CD4-positive, alpha-beta T cell treated with Interleukin-15 for 4 hours (primary cell): ENCODE results near the gene PNLIPRP2.

Source experiments
- DNase-seq: peaks from one replicate; pipeline ENCODE4 v3.0.0-alpha.2; 2020; ENCODE audit warnings: low spot score

The PNLIPRP2 gene

DNA sequence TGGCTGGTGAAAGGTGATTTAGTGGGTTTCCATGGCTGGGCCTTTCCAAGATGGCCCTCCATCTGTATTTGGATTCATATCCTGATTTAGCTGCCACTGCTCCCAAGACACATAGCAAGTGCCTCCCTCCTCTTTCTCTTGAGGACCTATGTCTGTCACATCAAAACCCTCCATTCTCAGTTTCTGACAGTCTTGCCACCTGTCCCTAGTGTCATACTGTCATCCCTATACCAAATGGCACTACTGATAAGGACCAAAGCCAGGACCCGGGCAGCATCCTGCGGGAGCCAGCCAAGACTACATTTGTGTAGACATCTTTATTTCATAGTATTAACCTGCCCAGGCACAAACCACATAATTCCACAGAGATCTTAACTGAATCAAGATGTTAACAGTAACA lies 34.8 kb downstream of the PNLIPRP2 start:
- DNase-seq = no peak

DNA sequence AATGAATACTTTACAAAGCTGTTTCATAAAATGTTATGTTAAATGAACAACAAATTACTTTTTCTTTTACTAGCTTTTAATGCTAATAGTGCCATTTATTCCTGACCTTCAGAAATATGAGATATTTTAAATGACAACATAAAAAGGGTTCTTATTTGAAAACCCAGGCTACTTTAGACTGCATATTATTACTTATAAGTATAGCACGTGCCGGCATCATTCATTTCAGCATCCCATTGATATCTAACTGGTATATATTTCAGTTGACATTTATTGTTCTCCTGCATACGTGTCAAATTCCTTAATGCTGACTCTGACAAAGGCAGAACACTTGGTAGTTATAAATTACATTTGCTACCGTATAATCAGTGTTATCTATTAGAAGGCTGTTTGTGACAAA lies 35.3 kb downstream of the PNLIPRP2 start:
- DNase-seq = no peak

DNA sequence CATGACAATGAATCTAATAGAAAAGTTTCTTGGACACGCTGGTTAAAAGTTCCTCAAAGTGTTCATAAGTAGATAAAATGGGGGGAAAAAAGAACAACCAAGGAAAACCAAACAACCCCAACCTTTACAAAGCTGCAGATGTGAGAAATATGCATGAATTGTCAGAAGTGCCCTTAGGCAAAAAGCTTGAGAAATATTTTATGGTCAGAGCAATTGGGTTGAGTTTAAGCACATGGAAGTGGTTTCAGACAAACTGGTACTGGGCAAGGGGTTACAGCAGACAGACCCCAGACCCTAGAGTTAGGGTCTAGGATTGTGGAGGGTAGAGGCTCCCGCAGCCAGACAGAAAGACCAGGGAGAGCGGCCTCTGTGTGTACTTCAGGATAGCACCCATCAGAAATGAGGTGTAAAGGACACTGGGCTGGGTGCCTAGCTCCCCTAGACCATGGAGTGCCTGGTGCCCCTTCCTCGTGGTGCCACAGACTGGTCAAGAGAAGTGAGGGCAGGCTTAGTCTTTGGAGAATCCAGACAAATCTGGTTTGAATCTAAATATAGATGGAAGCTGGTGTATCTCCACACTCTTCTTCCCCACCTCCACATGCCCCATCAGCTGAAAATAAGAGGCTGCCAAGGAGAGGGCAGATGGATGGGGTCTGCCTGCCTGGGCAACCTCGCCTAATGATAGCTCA lies 37.3 kb downstream of the PNLIPRP2 start:
- DNase-seq = no peak

DNA sequence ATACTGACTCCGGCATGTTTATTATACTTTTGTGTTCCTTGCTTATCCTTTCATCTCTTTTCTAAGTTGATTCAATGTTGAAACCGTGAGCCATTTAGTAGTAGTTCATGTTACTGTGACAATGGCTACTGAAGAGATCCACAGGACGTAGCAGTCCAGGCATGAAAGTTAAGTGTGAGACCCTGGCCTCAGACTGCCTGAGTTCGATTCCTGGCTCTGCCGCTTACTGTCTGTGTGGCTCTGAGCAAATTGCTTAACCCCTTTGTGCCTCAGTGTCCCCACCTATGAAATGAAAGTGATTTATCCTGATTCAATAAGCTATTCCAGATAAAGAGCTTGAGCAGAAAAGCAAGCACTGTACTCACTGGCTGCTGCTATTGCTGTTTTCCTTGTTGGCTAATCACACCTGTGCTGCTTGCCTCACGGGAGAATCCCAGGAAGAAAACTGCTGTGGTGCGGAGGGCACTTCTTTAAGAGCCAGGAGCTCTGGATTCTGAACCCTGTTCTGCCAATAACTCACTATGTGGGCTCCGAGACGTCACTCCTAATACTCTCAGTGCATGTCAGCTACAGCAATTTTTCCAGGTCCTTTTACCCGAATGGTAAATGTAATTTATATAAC lies 38.4 kb downstream of the PNLIPRP2 start:
- DNase-seq = no peak

DNA sequence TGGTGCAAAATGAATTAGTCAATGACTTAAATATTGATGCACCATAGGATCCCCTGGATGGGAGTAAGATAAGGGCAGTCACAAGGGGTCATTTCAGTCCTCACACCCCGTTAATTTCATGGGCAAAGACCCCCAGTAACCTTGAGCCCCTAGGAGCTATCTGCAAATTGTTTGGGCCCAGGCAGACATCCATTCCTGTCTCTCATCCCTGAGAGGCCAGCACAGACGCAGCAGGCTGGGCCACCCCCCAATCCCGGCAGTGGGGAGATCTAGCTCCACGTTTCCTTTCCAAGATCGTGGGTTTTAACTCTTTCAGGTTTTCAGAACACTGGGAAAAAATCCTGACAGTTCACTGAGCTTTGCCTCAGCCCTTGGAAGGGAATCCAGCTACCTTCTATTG lies 40.1 kb downstream of the PNLIPRP2 start:
- DNase-seq = no peak

DNA sequence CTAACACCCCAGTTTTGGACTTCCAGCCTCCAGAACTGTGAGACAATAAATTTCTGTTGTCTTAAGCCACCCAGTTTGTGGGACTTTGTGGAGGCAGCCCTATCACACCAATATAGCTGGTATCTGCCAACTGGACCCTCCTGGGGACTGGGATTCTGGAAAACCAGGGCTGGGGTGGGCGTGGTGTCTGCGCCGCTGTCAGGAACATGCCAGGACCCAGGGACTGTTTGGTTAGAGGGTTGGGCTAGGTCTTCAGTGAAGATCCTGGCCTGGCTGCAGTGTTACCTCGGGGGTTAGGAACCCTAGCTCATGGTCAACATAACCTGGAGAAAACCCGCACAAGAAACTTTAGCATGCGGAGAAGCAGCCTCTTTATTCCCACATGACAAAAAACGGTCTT lies 42.6 kb downstream of the PNLIPRP2 start:
- no peak for DNase-seq

DNA sequence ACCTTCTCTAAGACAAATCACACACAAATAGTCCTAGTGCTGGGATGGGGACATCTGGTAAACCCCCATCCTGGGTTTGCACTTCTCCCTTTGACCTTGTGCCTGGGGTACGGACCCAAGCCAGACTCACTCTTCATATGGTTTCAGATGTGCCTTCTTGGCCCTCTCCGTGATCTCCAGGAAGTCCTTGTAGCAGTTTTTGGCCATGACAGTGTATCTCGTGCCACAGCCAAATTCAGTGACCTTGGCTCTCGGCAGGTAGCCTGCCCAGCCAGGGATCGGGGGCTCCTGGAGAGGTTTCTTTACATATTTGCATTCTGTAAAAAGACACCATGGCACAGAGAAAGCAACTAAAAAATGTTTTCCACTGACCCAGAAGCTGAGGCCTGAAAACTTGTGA lies 43.9 kb downstream of the PNLIPRP2 start:
- no peak for DNase-seq

DNA sequence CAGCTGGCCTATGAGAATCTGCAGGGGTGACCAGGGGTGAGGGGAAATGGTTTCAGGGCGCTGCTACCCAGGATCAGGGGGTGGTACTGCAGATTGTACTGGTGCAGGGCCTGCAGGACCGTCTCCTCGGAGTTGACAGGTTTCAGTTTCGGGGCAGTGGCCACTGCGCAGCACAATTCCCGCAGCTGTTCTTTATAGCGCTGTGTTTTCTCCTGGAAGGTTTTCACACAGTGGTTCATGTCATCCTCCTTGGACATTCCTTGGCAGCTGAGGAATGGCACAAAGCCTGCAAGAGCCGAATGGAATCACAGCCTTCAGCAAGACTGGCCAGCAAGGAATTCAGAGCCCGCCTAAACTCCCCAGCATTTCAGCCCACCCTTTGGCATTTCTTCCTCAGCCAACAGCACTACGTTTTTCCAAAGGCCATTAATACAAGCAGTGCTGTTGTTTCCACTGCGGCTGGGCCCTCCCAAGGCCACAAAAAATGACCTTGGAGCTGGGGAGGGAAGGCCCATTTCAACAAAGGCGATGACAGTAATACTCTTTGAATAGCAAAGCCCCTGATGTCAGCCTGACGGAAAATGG lies 44.9 kb downstream of the PNLIPRP2 start:
- no peak for DNase-seq

DNA sequence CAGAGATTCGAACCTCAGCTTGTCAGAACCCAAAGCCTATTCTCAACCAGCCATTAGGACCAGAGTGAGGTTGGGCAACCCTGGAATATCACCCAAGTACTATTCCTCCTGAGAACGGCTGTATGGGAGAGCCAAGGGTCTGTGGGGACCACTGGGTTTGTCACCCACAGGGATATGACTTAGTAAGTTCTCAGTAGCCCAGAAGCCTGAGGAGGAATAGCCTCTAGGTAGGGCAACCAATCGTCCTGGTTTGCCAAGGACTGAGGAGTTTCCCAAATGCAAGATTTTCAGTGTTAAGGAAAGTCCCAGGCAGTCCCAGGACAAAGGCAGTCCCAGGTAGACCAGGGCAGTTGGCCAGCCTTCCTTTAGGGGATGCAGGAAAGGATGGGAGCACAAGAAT lies 46.7 kb downstream of the PNLIPRP2 start:
- no peak for DNase-seq

DNA sequence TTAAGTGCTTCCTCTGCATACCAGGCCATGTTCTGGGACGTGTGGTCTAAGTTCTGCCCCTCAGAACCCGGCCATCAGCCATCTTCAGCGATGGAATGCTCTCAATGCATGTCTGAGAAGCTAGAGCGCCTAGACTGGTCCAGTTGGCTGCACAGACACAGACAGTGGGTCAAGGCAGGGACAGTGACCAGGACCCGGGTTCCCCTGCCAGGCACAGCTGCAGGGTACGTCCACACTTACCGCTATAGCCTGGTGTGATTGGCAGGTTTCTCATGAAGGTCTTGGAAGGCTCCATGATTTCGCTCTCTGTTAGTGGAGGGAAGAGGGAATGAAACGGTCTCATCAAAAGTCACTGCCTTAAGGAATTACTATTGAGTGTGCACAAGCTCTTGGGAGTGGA lies 47.3 kb downstream of the PNLIPRP2 start:
- no peak for DNase-seq

DNA sequence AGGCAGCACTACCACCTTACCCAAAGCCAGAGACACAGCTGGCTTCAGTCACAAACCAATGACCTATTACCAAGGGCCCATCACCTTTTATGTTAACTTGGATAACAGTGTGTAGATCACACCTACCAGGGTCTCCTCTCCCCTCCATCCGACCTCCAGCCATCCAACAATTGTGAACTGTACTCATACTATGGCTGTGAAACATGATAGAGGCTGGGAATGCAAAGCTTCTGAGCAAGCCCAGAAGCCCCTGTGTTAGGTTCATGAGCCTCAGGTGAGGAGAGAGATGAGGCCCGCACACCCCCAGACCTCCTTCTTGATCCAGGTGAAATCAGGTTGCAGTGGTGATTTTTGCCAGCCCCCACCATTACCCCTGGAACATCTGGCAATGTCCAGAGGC lies 47.7 kb downstream of the PNLIPRP2 start:
- no peak for DNase-seq

DNA sequence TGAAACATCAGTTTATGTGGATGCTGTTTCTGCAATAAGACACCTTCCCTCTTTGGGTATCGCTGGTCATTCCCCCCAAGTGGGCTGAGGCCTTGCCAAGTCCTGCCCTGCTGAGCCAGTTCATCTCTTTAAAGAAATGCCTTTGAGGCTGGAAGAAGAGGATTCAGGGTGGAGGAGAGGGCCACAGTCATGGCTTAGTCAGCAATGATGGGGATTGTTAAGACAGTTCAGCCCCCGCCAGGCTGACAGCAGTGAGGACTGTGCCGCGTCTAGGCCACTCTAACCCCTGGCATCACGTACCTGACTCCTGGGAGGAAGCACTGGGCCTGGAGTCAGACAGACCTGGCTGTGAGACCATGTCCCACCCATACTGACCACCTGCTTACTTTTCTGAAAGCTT lies 48.3 kb downstream of the PNLIPRP2 start:
- DNase-seq = no peak

DNA sequence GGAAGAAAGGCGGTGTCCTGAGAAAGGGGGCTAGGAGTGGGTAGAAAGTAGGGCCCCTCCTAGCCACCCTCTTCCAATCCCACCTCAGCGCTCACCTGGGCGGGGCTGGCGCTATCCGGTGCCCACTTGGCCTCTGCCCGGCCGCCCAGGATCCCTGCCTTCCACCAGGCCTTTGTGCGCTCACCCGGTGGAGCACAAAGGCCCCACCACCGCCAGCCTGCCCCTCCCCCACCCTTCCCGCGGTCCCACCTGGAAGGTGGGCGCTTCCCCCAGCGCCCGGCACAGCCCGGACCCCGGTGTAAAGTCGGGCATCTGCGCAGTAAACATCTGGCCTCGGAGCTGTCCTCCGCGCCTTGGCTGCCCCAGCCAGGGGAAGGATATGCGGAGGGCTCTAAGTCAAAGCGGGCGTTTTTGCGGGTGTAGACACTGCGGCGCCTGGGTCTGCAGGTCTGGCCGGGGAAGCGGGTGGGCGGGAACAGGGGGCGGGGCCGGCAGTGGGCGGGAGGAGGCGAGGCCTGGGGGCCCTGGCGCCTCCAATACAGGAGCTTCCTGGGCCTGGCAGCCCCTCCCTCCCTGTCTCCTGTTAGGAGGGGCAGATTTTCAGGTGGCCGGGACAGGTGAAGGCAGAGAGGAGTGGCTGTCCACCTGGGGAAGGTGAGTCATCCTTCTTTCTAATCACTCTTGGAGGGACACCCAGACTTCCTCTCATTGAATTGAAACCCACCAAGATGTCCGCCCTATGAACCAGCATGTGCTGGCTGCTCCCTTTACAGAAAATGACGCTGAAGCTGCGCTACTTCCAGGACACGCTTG lies 49.3 kb downstream of the PNLIPRP2 start:
- no peak for DNase-seq

DNA sequence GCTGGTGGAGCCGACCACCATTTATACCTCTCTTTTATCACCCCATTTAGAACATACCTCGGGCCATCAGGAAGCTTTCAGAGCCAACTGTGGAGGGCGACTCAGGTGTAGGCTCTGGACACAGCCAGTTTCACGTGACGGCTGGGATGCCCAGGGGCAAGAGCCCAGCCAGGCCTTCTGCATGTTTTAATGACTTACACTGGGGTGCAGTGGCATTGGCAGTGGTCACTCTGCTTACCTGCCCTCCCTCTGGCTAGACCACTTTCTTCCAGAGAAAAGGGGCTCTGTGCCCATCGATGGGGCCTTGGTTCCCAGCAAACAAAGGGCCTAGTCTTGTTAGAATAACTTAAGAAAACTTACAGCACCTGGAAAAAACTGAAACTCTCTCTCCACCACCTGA lies 50.0 kb downstream of the PNLIPRP2 start:
- no peak for DNase-seq

DNA sequence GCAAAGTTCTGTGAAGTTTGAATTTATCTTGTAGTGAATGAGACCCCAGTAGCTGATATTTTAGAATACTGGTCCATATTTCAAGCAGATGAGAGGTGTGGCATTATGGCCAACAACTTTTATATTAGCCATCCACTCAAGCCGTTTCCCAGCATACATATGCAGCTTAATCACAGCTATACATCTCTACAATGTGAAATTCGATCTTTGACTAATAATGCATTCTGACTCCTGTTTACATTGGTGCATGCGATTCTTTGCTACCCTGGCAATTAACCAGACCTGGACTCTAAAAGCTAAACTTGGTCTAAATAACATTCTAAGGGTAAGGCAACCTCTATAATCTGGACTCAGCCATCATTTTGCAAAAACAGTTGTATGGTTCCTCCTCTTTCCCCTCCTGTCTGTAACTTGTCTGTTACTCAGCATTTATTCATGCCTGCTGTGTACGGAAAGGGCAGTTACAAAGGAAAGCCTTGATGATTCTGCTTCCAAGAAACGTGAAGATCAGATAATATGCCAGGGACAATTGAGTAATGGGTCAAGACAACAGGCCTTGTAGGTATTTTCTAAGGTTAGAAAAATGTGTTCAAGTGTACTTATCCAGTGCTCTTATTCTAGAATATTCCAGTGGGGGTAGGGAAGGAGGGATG lies 50.6 kb downstream of the PNLIPRP2 start:
- DNase-seq = no peak

DNA sequence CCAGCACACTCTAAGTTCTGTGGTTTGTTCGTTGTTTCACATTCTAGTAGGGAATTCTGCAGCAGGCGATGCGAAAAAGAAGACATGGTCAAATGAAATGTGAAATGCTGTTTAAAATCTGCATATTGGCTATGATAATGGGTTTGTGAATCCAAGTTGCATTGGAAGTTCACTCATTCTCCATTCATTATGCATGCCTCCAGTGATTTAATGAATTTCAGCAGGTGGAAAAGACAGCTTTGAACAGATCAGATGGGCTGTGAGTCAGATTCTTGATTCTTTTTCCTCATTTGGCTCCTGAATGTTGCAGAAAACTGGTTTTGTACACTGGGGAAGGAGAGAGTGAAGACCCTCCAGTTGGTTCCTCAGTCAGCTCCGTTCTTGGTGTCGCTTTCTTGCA lies 52.1 kb downstream of the PNLIPRP2 start:
- DNase-seq = no peak

DNA sequence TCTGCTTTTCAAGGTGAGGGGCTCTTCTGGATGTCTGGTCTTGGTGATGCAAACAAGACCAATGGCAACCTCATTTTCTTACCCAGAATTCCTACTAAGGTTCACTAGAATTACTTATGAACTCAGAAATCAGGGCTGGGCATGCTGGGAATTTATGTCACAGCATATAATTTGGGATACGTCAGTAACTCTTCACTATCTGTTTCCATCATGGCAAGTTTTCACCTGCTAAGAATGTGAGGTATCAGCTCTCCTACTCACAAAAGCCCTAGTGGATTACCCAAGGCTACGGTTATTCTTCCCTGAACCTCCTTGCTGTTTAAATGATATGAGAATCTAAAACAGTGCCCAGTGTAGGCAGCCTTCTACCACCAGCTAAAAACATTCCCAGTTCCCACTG lies 53.1 kb downstream of the PNLIPRP2 start:
- DNase-seq = no peak

DNA sequence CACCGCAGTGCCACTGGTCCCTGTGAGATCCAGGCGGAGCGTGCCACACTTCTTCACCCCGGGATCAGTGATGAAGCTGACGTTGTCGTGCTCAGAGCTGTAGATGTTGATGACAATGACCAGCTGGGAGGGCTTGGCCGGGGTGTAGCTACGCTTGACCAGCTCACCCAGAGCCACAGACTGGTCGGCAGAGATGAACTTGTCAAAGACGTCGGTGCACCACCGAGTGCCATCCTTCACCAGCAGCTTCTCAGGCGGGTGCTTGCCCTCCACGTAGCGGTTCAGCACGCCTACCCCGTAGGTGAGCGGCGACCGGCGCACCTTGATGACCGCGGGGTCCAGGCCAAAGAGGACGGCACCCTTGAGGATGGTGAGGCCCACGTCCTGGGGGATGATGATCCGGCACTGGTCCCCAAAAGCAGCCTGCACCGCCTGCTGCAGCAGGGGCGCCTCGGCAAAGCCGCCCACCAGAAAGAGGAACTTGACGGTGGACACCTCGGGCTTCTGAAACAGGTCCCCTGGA lies 54.2 kb downstream of the PNLIPRP2 start:
- no peak for DNase-seq

DNA sequence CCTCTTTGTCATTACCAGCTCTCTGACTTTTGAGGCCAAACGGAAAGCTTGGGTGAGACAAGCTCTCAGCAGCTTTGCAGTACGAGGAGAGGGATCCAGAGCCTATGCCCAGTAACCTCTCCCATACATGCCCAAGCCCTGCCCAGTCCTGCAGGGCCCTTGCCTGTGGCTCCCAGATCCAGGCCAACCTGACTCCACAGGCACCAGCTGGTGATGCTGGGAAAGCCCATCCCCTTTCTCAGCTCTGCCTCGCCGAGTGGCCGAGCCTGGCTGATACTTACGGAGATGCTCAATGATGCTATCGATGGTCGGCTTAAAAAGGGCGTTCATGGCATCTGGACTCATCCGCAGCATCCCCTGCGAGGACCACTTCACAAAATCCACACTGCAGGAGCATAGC lies 55.4 kb downstream of the PNLIPRP2 start:
- DNase-seq = no peak

DNA sequence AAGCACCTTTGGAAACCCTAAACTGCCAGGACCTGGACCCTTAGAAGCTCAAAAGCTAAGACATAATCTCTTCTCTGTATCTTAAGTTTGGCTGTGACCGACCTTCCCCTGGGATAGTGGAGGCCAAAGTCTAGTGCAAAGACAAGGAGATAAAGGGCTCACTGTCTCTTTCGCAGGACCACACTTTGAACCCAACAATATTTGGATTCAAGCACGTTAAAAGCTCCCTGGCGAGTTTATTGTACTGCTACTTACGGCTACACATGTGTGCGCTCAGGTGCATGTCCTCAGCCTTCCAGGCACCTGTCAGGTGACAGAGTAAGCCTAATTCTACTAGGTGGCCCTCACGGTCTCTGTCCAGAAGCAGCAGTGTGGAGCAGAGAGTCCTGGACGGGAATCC lies 55.9 kb downstream of the PNLIPRP2 start:
- DNase-seq = no peak

DNA sequence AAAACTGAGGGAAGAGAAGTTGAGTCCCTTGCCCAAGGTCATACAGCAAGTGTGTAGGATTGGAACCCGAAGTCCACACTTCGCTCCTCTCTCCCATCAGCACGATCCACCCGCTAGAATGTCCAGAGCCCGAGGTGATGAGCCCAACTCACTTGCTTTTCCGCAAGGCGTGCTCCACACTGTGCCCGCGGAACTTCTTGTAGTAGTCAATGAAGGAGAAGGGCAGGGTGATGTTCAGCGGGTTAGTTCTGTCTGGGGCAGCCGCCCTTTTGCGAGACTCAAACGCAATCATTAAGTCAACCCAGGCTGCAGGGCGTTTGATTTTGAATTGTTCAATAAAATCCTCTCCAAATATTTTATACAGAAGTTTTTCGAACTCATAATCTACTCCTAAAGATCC lies 58.6 kb downstream of the PNLIPRP2 start:
- DNase-seq = no peak

DNA sequence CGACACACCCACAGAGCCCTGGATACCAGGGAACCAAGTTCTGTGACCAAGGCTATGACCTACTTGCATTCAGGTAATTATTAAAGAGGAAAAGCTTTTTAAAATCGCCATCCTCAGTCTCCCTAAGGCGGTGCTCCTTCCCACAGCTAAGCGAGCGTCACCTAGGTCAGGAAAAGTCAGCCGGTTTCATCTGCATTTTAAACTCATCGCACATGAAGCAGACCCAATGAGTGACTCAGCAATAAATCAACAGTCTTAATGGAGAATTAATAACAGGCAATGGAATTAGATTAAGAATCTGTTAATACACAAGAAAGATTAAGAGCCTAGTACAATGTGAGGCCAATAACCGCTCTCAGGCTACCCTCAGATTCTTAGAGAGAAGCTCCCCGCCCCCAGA lies 62.4 kb downstream of the PNLIPRP2 start:
- DNase-seq = no peak
